ENCODE results near the gene S100A11.

DNA sequence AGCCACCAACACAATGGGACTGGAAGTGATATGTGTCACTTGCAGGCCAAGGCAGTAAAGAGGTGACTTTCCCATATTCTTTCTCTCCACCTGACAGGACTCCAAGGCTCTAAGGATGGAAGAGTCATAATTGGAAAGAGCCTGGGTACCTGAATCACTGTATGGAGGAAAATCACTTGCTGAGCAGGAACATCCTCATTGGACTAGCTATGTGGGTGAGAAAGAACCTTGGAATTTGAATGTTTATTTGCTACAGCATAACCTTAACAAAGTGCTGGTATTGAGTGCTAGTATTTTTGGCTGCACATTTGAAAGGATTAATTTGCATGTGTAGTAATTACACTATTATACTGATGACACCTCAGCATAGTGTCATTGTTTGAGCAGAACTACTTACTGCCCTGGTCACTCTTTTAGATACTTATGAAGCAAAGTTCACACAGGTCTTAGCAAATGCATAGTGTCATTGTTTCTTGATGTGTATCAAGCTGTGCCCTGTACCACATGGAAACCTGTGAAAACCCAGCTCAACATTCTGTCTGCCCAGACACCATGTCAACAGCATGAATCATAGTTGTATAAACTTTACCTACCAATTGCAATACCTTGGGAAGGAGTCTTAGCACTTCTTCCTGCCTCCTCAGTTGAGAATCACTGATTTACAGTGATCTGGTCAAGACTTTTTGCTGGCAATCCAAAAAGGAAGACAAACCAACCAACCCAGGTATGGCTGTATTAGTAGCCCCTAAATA is 38.0 kb downstream of the S100A11 start:
- TF ChIP-seq, protein P1, sequence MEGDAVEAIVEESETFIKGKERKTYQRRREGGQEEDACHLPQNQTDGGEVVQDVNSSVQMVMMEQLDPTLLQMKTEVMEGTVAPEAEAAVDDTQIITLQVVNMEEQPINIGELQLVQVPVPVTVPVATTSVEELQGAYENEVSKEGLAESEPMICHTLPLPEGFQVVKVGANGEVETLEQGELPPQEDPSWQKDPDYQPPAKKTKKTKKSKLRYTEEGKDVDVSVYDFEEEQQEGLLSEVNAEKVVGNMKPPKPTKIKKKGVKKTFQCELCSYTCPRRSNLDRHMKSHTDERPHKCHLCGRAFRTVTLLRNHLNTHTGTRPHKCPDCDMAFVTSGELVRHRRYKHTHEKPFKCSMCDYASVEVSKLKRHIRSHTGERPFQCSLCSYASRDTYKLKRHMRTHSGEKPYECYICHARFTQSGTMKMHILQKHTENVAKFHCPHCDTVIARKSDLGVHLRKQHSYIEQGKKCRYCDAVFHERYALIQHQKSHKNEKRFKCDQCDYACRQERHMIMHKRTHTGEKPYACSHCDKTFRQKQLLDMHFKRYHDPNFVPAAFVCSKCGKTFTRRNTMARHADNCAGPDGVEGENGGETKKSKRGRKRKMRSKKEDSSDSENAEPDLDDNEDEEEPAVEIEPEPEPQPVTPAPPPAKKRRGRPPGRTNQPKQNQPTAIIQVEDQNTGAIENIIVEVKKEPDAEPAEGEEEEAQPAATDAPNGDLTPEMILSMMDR (conservative IDR thresholded peaks at IDR 0.05 in 1 of 2, IDR thresholded peaks at IDR 0.05 in 1 of 2; ENCODE audit: extremely low read depth in 1 of 2, insufficient read depth in 1 of 2, low read depth in 1 of 2, low read length in 2 of 2), result no peak
- TF ChIP-seq EZH2 (IDR thresholded peaks at IDR 0.05; ENCODE audit: borderline replicate concordance, low read length), result no peak

Data from mammary epithelial cell (primary cell).